MM.1S (cell line): ENCODE results near the gene KANSL3.

Experiments
- EZH2 ChIP-seq: fragments of 300-600 bp; sonication (generic); optimal IDR thresholded peaks from 2 replicates; pipeline ENCODE3; 2017; ENCODE audit warnings: low read depth, mild to moderate bottlenecking, antibody characterized with exemption, low read length, mixed read lengths
- TF ChIP-seq, protein P1 (sequence below): fragments of 300-600 bp; sonication (generic); IDR thresholded peaks from 2 replicates; pipeline ENCODE4 v1.5.1; 2016; ENCODE audit warnings: antibody characterized with exemption, low read length, mixed read lengths

DNA sequence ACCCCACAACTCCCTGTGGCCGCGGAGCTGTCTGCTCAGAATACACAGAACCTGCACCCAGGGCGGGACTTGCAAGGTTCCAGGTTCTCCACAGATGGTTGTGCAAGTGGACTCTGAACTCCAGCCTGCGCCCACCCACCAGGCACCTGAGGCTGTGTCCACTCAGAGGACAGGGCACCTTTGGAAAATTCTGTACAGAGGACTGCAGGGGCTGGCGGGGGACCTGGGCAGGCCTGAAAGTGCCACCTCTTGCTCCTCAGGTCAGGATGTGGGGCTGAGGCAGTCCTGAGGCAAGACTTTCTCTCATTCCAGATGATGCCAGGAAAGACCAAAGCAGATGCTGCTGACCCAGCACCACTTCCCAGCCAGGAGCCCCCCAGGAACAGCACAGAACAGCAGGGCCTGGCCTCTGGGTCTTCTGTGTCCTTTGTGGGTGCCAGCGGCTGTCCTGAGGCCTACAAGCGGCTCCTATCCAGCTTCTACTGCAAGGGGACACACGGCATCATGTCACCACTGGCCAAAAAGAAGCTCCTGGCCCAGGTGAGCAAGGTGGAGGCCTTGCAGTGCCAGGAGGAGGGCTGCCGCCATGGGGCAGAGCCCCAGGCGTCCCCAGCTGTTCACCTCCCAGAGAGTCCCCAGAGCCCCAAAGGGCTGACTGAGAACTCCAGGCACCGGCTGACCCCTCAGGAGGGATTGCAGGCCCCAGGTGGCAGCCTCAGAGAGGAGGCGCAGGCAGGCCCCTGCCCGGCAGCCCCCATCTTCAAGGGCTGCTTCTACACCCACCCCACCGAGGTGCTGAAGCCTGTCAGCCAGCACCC is 87.1 kb downstream of the KANSL3 start:
- TF ChIP-seq, protein P1, sequence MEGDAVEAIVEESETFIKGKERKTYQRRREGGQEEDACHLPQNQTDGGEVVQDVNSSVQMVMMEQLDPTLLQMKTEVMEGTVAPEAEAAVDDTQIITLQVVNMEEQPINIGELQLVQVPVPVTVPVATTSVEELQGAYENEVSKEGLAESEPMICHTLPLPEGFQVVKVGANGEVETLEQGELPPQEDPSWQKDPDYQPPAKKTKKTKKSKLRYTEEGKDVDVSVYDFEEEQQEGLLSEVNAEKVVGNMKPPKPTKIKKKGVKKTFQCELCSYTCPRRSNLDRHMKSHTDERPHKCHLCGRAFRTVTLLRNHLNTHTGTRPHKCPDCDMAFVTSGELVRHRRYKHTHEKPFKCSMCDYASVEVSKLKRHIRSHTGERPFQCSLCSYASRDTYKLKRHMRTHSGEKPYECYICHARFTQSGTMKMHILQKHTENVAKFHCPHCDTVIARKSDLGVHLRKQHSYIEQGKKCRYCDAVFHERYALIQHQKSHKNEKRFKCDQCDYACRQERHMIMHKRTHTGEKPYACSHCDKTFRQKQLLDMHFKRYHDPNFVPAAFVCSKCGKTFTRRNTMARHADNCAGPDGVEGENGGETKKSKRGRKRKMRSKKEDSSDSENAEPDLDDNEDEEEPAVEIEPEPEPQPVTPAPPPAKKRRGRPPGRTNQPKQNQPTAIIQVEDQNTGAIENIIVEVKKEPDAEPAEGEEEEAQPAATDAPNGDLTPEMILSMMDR = no peak
- TF ChIP-seq EZH2 = no peak
